Superior temporal gyrus (tissue), 1 donor: ENCODE results near the gene KLHL5.
"Not testable (repeated sequence)": the region's sequence is repeated elsewhere in the genome, so short reads cannot be mapped to it uniquely, and the experiment has no call there.

Source experiments
- DNase-seq: peaks from one replicate; pipeline ENCODE4 v3.0.0-alpha.2; 2016; ENCODE audit errors: extremely low spot score

KLHL5 gene, protein sequence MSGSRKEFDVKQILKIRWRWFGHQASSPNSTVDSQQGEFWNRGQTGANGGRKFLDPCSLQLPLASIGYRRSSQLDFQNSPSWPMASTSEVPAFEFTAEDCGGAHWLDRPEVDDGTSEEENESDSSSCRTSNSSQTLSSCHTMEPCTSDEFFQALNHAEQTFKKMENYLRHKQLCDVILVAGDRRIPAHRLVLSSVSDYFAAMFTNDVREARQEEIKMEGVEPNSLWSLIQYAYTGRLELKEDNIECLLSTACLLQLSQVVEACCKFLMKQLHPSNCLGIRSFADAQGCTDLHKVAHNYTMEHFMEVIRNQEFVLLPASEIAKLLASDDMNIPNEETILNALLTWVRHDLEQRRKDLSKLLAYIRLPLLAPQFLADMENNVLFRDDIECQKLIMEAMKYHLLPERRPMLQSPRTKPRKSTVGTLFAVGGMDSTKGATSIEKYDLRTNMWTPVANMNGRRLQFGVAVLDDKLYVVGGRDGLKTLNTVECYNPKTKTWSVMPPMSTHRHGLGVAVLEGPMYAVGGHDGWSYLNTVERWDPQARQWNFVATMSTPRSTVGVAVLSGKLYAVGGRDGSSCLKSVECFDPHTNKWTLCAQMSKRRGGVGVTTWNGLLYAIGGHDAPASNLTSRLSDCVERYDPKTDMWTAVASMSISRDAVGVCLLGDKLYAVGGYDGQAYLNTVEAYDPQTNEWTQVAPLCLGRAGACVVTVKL

GRCh38 chr4:39062094-39062769 is at the start of gene KLHL5:
Gene KLHL5 (plus strand): TSS chr4:39062232. CDS start chr4:39062653, 421 bp downstream.
- DNase-seq, result peak; percentile 61

GRCh38 chr4:39014028-39014427 is 48.0 kb upstream of the KLHL5 start:
- no peak for DNase-seq

DNA sequence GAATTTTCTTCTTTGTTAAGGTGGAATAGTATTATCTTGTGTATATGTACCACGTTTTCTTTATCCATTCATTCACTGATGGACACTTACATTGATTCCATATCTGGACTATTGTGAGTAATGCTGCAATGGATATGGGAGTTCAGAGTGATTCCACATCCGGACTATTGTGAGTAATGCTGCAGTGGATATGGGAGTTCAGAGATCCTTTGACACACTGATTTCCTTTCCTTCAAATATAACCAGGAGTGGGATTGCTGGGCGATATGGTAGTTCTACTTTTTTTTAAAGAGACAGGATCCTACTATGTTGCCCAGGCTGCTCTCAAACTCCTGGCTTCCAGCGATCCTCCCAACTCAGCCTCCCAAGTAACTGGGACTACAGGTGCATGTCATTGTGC is 41.9 kb upstream of the KLHL5 start:
- DNase-seq, result no peak

GRCh38 chr4:39021631-39022030 is 40.4 kb upstream of the KLHL5 start:
- no peak for DNase-seq

GRCh38 chr4:39022241-39022640 is 39.8 kb upstream of the KLHL5 start:
- no peak for DNase-seq

DNA sequence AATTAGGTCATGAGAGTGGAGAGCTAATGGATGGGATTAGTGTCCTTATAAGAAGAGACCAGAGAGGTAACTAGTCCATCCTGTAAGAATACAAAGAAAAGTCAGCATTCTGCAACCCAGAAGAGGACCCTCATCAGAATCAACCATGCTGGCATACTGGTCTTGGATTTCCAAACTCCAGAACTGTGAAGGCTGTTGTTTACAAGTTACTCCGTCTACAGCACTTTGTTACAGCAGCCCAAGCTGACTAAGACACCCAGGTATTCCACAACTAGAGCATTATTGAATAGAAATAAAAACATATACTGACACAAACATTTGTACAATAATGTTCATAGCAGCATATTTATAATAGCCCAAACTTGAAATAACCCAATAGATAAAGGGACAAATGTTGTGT is 39.0 kb upstream of the KLHL5 start:
- DNase-seq, result no peak

DNA sequence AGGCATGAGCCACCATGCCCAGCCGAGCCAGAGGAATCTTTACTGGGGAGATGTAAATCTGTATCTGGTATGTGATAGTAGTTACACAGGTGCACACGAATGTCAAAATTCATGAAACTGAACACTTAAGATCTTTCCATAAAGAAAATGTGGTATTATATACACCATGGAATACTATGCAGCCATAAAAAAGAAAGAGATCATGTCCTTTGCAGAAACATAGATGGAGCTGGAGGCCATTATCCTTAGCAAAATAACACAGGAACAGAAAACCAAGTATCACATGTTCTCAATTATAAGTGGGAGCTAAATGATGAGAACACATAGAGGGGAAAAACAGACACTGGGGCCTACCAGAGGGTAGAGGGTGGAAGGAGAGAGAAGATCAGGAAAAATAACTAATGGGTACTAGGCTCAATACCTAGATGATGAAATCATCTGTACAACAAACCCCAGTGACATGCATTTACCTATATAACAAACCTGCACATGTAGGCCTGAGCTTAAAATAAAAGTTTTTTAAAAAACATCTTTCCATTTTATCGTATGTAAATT is 37.6 kb upstream of the KLHL5 start:
- DNase-seq, result no peak

- no peak for DNase-seq
These were observed 36.4 kb upstream of the KLHL5 start for GRCh38 chr4:39025552-39026085.

GRCh38 chr4:39026096-39026495 is 35.9 kb upstream of the KLHL5 start:
- DNase-seq, result no peak

DNA sequence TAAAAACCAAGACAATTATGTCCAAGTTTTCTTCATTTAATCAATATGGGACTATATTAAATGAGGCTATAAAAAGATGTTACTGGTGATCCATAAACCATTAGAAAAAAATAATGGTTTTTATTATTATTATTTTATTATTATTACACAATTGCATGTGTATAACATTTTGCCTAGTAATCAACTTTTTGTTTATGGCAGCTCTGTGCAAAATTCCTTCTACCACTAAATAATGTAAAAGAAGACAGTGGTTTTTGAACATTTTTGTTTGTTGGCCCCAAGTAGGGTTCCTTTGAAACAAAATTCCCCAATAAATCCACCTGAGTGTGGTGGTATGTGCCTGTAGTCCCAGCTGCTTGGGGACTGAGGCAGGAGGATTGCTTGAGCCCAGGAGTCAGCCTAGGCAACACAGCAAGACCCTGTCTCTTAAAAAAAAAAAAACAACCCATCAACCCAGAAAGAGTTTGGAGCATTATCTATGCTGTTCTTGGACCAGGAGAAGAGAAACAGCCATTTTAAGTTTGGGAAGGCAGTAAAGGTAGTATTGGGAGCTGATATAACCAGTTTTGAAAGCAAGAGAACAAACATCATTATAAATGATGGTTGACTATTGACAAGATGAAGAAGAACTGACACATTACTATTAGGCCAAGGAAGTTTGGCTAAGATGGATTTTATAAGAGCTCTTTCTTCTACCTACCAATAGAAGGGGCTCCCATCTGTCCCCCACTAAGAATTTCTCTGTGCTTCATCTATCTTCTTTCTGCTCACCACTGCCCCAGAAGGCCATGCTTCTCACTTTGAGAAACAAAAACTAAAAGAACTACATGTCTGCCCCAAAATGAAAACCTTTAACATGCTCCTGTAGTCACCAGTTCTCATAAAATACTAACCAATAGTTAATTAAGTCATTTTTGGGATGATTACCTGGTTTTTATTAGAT is 32.0 kb upstream of the KLHL5 start:
- DNase-seq, result no peak

DNA sequence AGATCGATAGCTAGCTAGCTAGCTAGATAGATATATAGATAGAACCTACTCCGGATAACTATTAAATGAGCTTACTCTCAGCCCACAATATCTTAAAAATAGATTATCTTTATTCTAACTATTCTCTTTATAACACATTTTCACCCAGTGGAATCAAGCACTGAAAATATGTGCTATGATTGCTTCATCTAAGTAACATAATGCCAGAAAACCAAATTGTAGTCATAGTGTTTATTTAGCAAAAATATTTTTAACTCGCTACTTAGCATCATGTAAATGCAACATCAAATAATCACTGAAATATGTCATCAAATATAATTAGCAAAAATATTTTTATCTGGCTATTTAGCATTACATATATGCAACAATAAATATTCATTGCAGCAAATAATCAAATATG is 31.3 kb upstream of the KLHL5 start:
- no peak for DNase-seq

DNA sequence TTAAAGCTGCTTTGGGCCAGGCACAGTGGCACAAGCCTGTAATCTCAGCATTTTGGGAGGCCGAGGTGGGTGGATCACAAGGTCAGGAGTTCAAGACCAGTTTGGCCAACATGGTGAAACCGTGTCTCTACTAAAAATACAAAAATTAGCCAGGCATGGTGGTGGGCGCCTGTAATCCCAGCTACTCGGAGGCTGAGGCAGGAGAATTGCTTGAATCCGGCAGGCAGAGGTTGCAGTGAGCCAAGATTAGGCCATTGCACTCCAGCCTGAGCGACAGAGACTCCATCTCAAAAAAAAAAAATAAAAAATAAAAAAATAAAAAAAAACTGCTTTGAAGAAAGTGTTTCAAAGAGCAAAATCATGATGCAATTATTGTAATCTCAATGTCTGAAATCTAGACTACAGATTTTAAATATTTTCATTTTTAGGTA is 30.4 kb upstream of the KLHL5 start:
- not testable (repeated sequence) for DNase-seq

GRCh38 chr4:39032218-39033085 is 29.6 kb upstream of the KLHL5 start, which contains the start of gene TMEM156:
Gene TMEM156 (minus strand): TSS chr4:39032409. CDS start chr4:39032313, 96 bp downstream.
- no peak for DNase-seq

- DNase-seq, result no peak
These were observed 25.9 kb upstream of the KLHL5 start for GRCh38 chr4:39036172-39036571.

GRCh38 chr4:39037491-39037825 is 24.6 kb upstream of the KLHL5 start:
- no peak for DNase-seq

- DNase-seq, result no peak
These were observed 24.1 kb upstream of the KLHL5 start for GRCh38 chr4:39037941-39038340.

DNA sequence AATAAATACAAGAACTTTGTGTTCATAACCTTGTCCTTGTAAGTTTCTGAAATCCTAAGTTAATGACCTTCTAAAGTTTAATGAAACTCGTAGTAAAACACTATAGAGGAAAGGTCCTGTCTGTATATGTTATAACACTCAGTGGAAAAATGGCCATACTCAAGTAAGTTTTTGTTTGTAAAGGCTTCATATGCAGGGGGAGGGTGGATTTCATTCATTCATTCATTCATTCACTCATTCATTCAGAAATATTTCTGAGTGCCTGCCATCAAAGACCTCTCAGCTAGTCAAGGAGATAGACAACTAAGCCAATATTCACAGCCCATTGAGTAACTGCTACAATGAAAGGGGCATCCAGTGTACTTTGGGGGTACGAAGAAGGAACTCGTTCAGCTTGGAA is 22.9 kb upstream of the KLHL5 start:
- DNase-seq, result no peak

- no peak for DNase-seq
These were observed 19.7 kb upstream of the KLHL5 start for GRCh38 chr4:39042366-39042765.

DNA sequence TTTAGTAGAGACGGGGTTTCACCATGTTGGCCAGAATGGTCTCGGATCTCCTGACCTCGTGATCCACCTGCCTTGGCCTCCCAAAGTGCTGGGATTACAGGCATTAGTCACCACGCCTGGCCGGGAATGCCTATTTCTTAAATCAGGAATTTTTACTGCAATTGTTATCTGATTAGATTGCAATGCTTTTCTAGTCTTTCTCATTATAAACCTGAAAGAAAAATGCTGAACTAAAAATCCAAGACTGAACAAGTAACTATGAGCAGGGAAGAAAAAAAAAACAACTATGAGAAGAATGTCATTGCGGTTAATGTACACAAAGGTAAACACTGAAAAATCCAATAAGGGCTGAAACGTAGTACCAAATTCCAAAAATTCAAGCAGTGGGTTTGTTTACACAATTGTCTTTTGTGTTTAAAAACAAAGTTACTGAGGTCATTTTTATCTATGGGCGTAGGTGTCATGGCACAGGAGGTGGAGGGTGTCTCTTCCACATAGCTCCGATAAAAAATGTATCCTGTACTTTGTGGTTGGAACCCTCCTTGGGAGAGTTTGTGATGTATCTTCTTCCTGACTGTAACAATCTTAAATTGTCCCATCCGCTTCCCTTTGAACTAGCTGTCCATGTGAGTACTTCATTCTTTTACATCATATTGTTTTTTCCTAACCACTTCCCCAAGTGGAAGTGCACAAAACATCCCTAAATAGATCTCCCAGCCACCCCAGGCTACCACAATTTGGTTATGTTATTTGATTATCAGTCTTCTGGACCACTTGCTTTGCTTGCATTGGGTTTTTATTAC is 18.8 kb upstream of the KLHL5 start:
- DNase-seq, result peak; percentile 24
